Measurements from ENCODE around the gene CDK16. TPM values are rescaled to one million over a fixed set of nuclear protein-coding genes. Genes with fewer than 3 reads are reported as not detected.

Gene CDK16
- 10 to 100 TPM; 62.7 to 78.9 TPM for total RNA-seq

DNA sequence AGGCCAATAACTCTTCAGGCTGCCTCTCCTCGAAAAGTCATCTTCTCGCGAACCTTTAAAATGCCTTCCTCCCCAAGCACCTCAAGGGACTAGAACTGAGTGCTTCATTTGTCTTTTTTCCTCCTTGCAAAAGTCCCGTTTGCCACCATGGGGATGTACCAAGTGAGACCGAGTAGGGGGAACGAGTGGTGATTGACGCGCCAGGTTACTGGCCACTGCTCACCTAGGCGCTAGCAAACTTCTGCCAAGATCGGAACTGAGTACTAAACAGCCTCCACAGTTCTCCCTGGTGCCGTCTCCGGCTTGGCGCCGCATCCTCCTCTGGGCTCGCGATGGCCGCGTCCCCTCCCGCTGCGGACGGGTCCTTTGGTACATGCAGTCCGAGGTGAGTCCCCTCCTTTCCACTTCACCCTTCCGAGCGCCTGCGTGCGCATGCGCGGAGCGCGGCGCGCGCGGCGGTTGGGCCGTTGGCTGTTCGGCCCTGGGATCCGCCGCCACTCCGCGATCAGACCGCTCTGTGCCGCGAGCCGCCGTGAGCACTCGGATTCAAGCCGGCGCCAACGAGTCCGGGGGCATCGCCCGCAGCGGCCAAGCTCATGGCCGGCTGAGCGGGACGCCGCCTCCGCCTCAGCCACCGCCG, at the start of gene CDK16:
CDK16 (plus strand) TSS at position 402 of the 640 bp plus-strand sequence. CDS start 4,877 bp downstream, outside the sequence.
- ATAC-seq (peak; percentile 30), DNase-seq (peak; percentile 77)
- H3K36me3 Mint-ChIP-seq (ENCODE audit: low read depth): peaks cover 52% of the 10 kb centered on the region
- CTCF ChIA-PET: interaction anchor here (0.5 kb wide), 1 partner anchor 13 kb away, joined by 3 read pairs; no protein-coding TSS in a partner anchor
- H3K4me1 Mint-ChIP-seq: peaks cover 35% of the 10 kb centered on the region
- intact Hi-C loops (cut with DNase I, micrococcal nuclease): loop anchor here (1.0 to 5.0 kb wide), 8 partner anchors 15 to 434 kb away; partner anchors contain the start of genes ARAF (in 1 of the 2), ELK1 (in 1 of the 2), RBM10 (in 1 of the 2) and RP2 (in 1 of the 2)
- peak within 1 kb of the TSS; percentile 99 for H3K27ac Mint-ChIP-seq
- peak within 1 kb of the TSS; percentile 92 for H3K4me3 Mint-ChIP-seq
- no peaks in the 10 kb centered on the region for H3K27me3 Mint-ChIP-seq
- POLR2A ChIA-PET: interaction anchor here (0.5 to 2.5 kb wide), 11 partner anchors 9 to 358 kb away, joined by 3 to 15 read pairs (median 4); partner anchors contain the start of genes NDUFB11, RBM10 and USP11
- no peaks in the 10 kb centered on the region for H3K9me3 Mint-ChIP-seq (ENCODE audit: low read depth)

DNA sequence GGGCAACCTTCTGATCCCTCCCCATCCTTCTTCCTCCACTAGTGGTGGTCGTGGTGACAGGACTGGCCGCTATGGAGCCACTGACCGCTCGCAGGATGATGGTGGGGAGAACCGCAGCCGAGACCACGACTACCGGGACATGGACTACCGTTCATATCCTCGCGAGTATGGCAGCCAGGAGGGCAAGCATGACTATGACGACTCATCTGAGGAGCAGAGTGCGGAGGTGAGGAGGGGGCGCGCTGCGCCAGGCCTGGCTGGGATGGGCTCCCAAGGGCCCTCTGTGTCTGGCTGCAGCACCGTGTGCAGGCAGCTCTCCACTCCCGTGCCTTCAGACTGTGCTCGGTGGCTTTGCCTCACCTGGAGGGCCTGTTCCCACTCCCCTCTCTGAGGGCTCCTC, 49.2 kb upstream of the CDK16 start:
- no peak for DNase-seq
- CTCF ChIA-PET: no interaction called here
- intact Hi-C loops (cut with DNase I, micrococcal nuclease): no loop called here
- no peaks in the 10 kb centered on the region for H3K27me3 Mint-ChIP-seq
- POLR2A ChIA-PET: no interaction called here
- no peaks in the 10 kb centered on the region for H3K9me3 Mint-ChIP-seq (ENCODE audit: low read depth)
- no peak overlapping the region for H3K27ac Mint-ChIP-seq
- peaks cover 13% of the 10 kb centered on the region for H3K36me3 Mint-ChIP-seq (ENCODE audit: low read depth)
- no peak for ATAC-seq
- peaks cover 2% of the 10 kb centered on the region for H3K4me1 Mint-ChIP-seq
- H3K4me3 Mint-ChIP-seq: no peak overlapping the region

- H3K9me3 Mint-ChIP-seq (ENCODE audit: low read depth): no peaks in the 10 kb centered on the region
- H3K36me3 Mint-ChIP-seq (ENCODE audit: low read depth): peaks cover 12% of the 10 kb centered on the region
- ATAC-seq (no peak), DNase-seq (no peak)
- no peaks in the 10 kb centered on the region for H3K27me3 Mint-ChIP-seq
- H3K4me1 Mint-ChIP-seq: peaks cover 2% of the 10 kb centered on the region
- H3K4me3 Mint-ChIP-seq: no peak overlapping the region
- H3K27ac Mint-ChIP-seq: no peak overlapping the region
- intact Hi-C loops (cut with DNase I, micrococcal nuclease): no loop called here
- CTCF ChIA-PET: no interaction called here
- POLR2A ChIA-PET: no interaction called here
Measured at GRCh38 chrX:47169726-47170515, 48.6 kb upstream of the CDK16 start.

DNA sequence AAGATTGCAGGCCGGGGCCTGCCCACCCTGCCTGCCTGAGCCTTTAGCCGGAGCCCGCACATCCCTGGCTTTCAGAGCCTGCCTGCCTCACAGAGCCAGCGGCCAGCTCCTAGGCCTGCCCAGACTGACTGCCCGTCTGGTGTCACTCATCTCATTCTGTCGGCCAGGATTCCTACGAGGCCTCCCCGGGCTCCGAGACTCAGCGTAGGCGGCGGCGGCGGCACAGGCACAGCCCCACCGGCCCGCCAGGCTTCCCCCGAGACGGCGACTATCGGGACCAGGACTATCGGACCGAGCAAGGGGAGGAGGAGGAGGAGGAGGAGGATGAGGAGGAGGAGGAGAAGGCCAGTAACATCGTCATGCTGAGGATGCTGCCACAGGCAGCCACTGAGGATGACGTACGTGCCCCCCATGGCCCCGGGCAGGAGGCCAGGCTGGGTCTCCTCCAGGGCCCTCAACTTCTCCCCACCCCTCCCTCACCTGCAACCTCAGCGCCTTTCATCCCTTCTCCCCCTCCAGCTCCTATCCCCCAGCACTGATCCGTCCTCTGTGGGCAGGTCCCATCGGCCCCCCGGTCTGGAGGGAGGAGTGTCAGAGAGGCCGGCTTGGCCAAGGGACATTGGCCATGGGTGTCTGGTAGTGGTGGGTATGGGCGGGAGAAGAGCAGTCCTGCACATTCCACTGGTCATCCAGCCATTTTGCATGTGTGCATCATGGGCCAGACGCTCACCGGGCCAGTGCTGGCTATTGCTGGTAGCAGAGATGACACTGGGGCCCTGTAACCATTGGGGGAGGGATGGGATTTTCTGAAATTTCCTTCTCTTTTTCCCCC, 47.4 kb upstream of the CDK16 start:
- Mint-ChIP-seq H3K4me3 (no peak overlapping the region), H3K36me3 (ENCODE audit: low read depth) (peaks cover 13% of the 10 kb centered on the region), H3K9me3 (ENCODE audit: low read depth) (no peaks in the 10 kb centered on the region), H3K4me1 (peaks cover 2% of the 10 kb centered on the region), H3K27me3 (no peaks in the 10 kb centered on the region), H3K27ac (no peak overlapping the region)
- DNase-seq (no peak), ATAC-seq (no peak)
- ChIA-PET POLR2A (no interaction called here), CTCF (no interaction called here)
- intact Hi-C loops (cut with DNase I, micrococcal nuclease): no loop called here

GRCh38 chrX:47171996-47172395, 46.5 kb upstream of the CDK16 start:
- no peak for ATAC-seq

DNA sequence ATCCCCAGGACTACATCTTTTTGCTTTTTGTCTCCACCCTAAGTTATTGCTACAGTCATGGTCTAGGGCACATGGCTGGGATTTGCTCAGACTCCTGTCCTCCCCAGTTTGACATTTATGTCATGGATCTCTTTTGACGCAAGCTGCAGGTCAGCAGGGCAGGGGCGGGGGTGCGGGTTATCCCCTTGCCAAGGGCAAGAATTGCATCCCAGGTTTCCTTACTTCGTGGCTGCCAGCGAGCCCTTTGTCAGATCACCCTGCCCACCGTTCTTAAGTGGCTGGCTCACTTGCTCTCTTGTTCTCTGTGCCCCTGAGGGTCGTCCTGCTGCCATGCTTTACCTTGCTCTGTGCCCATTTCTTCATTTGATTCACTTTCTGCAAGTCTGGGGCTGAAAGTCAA, 45.9 kb upstream of the CDK16 start:
- H3K9me3 Mint-ChIP-seq (ENCODE audit: low read depth): no peaks in the 10 kb centered on the region
- peaks cover 2% of the 10 kb centered on the region for H3K4me1 Mint-ChIP-seq
- no peak for DNase-seq
- intact Hi-C loops (cut with DNase I, micrococcal nuclease): no loop called here
- H3K27me3 Mint-ChIP-seq: no peaks in the 10 kb centered on the region
- CTCF ChIA-PET: interaction anchor here (1.0 kb wide), 1 partner anchor 16 kb away, joined by 3 read pairs; no protein-coding TSS in a partner anchor
- H3K4me3 Mint-ChIP-seq: no peak overlapping the region
- no peak overlapping the region for H3K27ac Mint-ChIP-seq
- POLR2A ChIA-PET: no interaction called here
- no peak for ATAC-seq
- H3K36me3 Mint-ChIP-seq (ENCODE audit: low read depth): peaks cover 19% of the 10 kb centered on the region

More at GRCh38 chrX:47171996-47172395, 46.5 kb upstream of the CDK16 start:
- no peak for DNase-seq
- ChIA-PET POLR2A (no interaction called here), CTCF (no interaction called here)
- H3K36me3 Mint-ChIP-seq (ENCODE audit: low read depth): peaks cover 19% of the 10 kb centered on the region
- intact Hi-C loops (cut with DNase I, micrococcal nuclease): no loop called here
- no peaks in the 10 kb centered on the region for H3K9me3 Mint-ChIP-seq (ENCODE audit: low read depth)
- no peaks in the 10 kb centered on the region for H3K27me3 Mint-ChIP-seq
- H3K4me1 Mint-ChIP-seq: peaks cover 2% of the 10 kb centered on the region
- H3K4me3 Mint-ChIP-seq: no peak overlapping the region
- no peak overlapping the region for H3K27ac Mint-ChIP-seq

DNA sequence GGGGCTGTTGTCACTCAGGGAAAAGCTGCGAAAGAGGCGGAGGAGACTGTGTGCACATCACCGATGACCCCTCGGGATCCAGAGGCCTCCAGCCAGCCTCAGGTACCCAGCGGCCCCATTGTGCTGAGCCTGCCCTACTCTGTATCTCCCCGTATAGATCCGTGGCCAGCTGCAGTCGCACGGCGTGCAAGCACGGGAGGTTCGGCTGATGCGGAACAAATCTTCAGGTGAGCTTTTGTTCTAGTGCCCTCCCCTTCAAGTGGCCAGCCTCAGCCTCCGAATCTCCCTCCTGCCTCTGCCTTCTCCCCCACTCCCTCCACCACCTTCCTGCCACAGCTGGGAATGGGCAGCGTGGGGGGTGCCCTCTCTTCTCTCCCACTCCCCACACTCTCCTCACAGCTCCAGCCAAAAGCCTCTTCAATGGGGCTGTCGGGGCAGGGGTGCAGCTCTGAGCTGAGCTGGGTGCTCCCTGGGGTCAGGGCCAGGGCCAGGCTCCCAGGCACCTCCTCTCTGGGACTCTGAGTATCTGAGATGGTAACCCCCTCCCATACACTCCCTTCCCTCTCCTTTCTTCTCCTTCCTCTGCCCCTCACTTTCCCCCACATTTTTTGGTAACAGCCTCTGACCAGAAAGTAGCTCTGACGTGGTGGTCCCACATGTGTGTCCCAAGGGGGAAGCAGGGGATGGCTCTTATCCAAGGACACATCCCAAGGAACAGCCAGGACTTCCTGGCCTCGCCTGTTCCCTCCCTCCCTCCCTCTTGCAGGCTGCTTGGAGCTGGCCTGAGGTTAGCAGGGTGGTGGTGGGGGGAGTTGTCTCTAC, 45.3 kb upstream of the CDK16 start:
- ATAC-seq (no peak), DNase-seq (no peak)
- POLR2A ChIA-PET: no interaction called here
- intact Hi-C loops (cut with DNase I, micrococcal nuclease): no loop called here
- Mint-ChIP-seq H3K27ac (no peak overlapping the region), H3K4me1 (no peaks in the 10 kb centered on the region), H3K4me3 (no peak overlapping the region), H3K36me3 (ENCODE audit: low read depth) (peaks cover 23% of the 10 kb centered on the region), H3K9me3 (ENCODE audit: low read depth) (no peaks in the 10 kb centered on the region), H3K27me3 (no peaks in the 10 kb centered on the region)
- CTCF ChIA-PET: interaction anchor here (1.0 kb wide), 1 partner anchor 15 kb away, joined by 3 read pairs; no protein-coding TSS in a partner anchor

GRCh38 chrX:47174376-47174775, 44.1 kb upstream of the CDK16 start:
- CTCF ChIA-PET: no interaction called here
- no peak overlapping the region for H3K27ac Mint-ChIP-seq
- peaks cover 24% of the 10 kb centered on the region for H3K36me3 Mint-ChIP-seq (ENCODE audit: low read depth)
- no peaks in the 10 kb centered on the region for H3K27me3 Mint-ChIP-seq
- ATAC-seq (no peak), DNase-seq (no peak)
- H3K4me3 Mint-ChIP-seq: no peak overlapping the region
- intact Hi-C loops (cut with DNase I, micrococcal nuclease): no loop called here
- POLR2A ChIA-PET: no interaction called here
- no peaks in the 10 kb centered on the region for H3K9me3 Mint-ChIP-seq (ENCODE audit: low read depth)
- no peaks in the 10 kb centered on the region for H3K4me1 Mint-ChIP-seq

- no peak for DNase-seq
- Mint-ChIP-seq H3K4me1 (no peaks in the 10 kb centered on the region), H3K9me3 (ENCODE audit: low read depth) (no peaks in the 10 kb centered on the region), H3K4me3 (no peak overlapping the region), H3K27me3 (no peaks in the 10 kb centered on the region), H3K27ac (no peak overlapping the region), H3K36me3 (ENCODE audit: low read depth) (peaks cover 26% of the 10 kb centered on the region)
- ATAC-seq: no peak
- POLR2A ChIA-PET: no interaction called here
- intact Hi-C loops (cut with DNase I, micrococcal nuclease): no loop called here
- CTCF ChIA-PET: no interaction called here
Measured at GRCh38 chrX:47174846-47175587, 43.5 kb upstream of the CDK16 start.

DNA sequence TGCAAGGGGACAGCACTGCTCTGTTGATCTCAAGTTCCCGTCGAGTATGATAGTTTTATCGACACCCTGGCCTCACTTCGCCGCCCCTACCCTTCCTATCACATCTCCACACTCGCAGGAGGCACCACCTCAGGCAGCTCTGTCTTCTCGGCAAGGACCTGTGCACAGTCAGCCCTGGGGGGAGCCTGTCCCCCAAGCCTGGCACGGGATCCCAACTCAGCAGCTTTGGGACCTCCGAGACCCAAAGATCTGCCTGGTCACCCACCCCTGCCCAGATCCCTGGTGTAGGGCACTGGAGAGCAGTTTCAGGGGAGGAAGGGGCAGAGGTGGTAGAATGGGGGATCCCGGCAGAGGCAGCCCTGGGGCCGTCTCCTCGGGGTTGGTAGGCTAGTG, 42.9 kb upstream of the CDK16 start:
- no peaks in the 10 kb centered on the region for H3K9me3 Mint-ChIP-seq (ENCODE audit: low read depth)
- H3K4me1 Mint-ChIP-seq: no peaks in the 10 kb centered on the region
- ChIA-PET CTCF (no interaction called here), POLR2A (no interaction called here)
- DNase-seq (no peak), ATAC-seq (no peak)
- intact Hi-C loops (cut with DNase I, micrococcal nuclease): no loop called here
- H3K36me3 Mint-ChIP-seq (ENCODE audit: low read depth): peaks cover 26% of the 10 kb centered on the region
- no peaks in the 10 kb centered on the region for H3K27me3 Mint-ChIP-seq
- no peak overlapping the region for H3K4me3 Mint-ChIP-seq
- no peak overlapping the region for H3K27ac Mint-ChIP-seq
